ENCODE data around the gene NCK2. TPM values are rescaled to one million over a fixed set of nuclear protein-coding genes. Genes with fewer than 3 reads are reported as not detected.

Gene NCK2
- total and polyA plus RNA-seq, 10 of the 15 experiments (the other 5 are each of a cell fraction or from before 2014, with no cell fraction given), result 1.2 to 30.9 (median 14.1) TPM

- BruUV-seq (replicated peaks), result no TSS peak
- H3K4me2 ChIP-seq (ENCODE audit: control insufficient read depth, insufficient read depth), result no peak overlapping the region
- intact Hi-C loops (cut with micrococcal nuclease; ENCODE audit: unreplicated experiment) (no loop called here), in situ Hi-C loops (cut with MboI) (no loop called here)
- peaks cover 12% of the 10 kb centered on the region; the same call in 1 of the 2 replicates for H3K4me1 ChIP-seq (ENCODE audit: control insufficient read depth, insufficient read depth, low read length)
- no peak overlapping the region for H3K27ac ChIP-seq (ENCODE audit: control insufficient read depth, insufficient read depth)
- DNase-seq (ENCODE audit: low read depth, low spot score), result no peak
- no peak overlapping the region for H3K9ac ChIP-seq (ENCODE audit: control insufficient read depth, insufficient read depth, low read length)
- 97% methylated on average over 4 of the region's 4 CpGs for WGBS (ENCODE audit: insufficient coverage, insufficient replicate concordance, low lambda C conversion rate, missing lambda C conversion rate)
- RAD21 ChIA-PET (ENCODE audit: unreplicated experiment), result no interaction called here
- FAIRE-seq, result no peak
- H3K36me3 ChIP-seq (ENCODE audit: control insufficient read depth in 2 of 2, insufficient read depth in 2 of 2, low read length in 1 of 2), result no peaks in the 10 kb centered on the region; a peak in 1 of 4 replicates
- no peak overlapping the region for H2AFZ ChIP-seq (ENCODE audit: control insufficient read depth, low read depth, low read length)
- POLR2A ChIA-PET, result no interaction called here
- no peak for ATAC-seq
- no peak overlapping the region for H3K4me3 ChIP-seq
- peaks cover 23% of the 10 kb centered on the region for H3K9me3 ChIP-seq (replicated peaks; ENCODE audit: control insufficient read depth, insufficient read depth, low read length)
- CTCF ChIA-PET, result interaction anchor here (1.1 kb wide), 1 partner anchor 14 kb away, joined by 4 read pairs; no protein-coding TSS in a partner anchor
- H3K79me2 ChIP-seq (ENCODE audit: control insufficient read depth, insufficient read depth, low read length), result peaks cover 32% of the 10 kb centered on the region
- SMC1A ChIA-PET (ENCODE audit: uncharacterized antibody, unreplicated experiment), result interaction anchor here (1.1 to 1.5 kb wide), 3 partner anchors 14 to 89 kb away, joined by 3 to 5 read pairs (median 4); no protein-coding TSS in a partner anchor
- TF ChIP-seq MYC (IDR thresholded peaks at IDR 0.05; ENCODE audit: insufficient read depth, insufficient read length, insufficient replicate concordance, low read length, severe bottlenecking) (no peak), FOS (IDR thresholded peaks at IDR 0.05; ENCODE audit: borderline replicate concordance, extremely low read depth, insufficient read length) (no peak), ZBED1 (IDR thresholded peaks at IDR 0.05; ENCODE audit: borderline replicate concordance) (no peak), POLR2AphosphoS2 (IDR thresholded peaks at IDR 0.05; ENCODE audit: low read depth, low read length) (no peak), POLR2A (IDR thresholded peaks at IDR 0.05; ENCODE audit: low read depth, low read length) (no peak), CHD4 (IDR thresholded peaks at IDR 0.05) (no peak), JUNB (IDR thresholded peaks at IDR 0.05) (no peak), EZH2 (IDR thresholded peaks at IDR 0.05; ENCODE audit: borderline replicate concordance, control insufficient read depth, low read depth, low read length) (no peak), ZNF687 (IDR thresholded peaks at IDR 0.05) (no peak), ZNF384 (IDR thresholded peaks at IDR 0.05; ENCODE audit: borderline replicate concordance, low read depth, low read length) (no peak), IKZF2 (IDR thresholded peaks at IDR 0.05) (no peak), HDAC6 (IDR thresholded peaks at IDR 0.05; ENCODE audit: unreplicated experiment) (no peak)
- H4K20me1 ChIP-seq (ENCODE audit: control insufficient read depth, insufficient read depth), result no peaks in the 10 kb centered on the region; the same call in 1 of the 2 replicates
- H3K27me3 ChIP-seq (replicated peaks in 1 of 2; ENCODE audit: control insufficient read depth in 2 of 2, insufficient read depth in 2 of 2, low read length in 1 of 2), result no peaks in the 10 kb centered on the region
These were observed 91.6 kb downstream of the NCK2 start for GRCh38 chr2:105836341-105836740.

Data from GM12878 (cell line).